Psoas muscle (tissue), 8 donors: ENCODE measurements around the gene FAM219B. TPM values are rescaled to one million over a fixed set of nuclear protein-coding genes. Genes with fewer than 3 reads are reported as not detected.
A peak's percentile ranks its signal among the peaks of the same experiment; 100 is the strongest.
"Not testable (repeated sequence)": the region's sequence is repeated elsewhere in the genome, so short reads cannot be mapped to it uniquely, and the experiment has no call there.

ENCODE experiments used
- ATAC-seq, 4 donors: fragments of 200-7000 bp; cut with Tn5 transposase; one replicate each; pipeline ENCODE4 v1.9.1; 2020; ENCODE audit warnings: moderate library complexity in 3 of 4, mild to moderate bottlenecking in 2 of 4
- DNase-seq, 2 donors: peaks; one replicate each; pipeline ENCODE4 v3.0.0-alpha.2; 2020
- H3K27ac ChIP-seq: fragments of 200-600 bp; one replicate; pipeline ENCODE4 v1.8.0; 2022
- H3K27me3 ChIP-seq, 3 donors: fragments of 200-600 bp in 1 of 3; one replicate each; pipeline versions ENCODE4 v1.6.1 to v1.8.0; 2013 to 2022; ENCODE audit warnings: low read length in 2 of 3, mild to moderate bottlenecking in 2 of 3, moderate library complexity in 1 of 3; ENCODE audit not compliant: insufficient read depth in 3 of 3
- H3K36me3 ChIP-seq, 2 donors: fragments of 200-600 bp in 1 of 2; one replicate each; pipeline versions ENCODE4 v1.6.1 to v1.8.0; 2013 to 2022; ENCODE audit warnings: low read depth in 1 of 2, mild to moderate bottlenecking in 1 of 2, moderate library complexity in 1 of 2; ENCODE audit not compliant: insufficient read depth in 1 of 2
- H3K4me1 ChIP-seq: fragments of 200-600 bp; one replicate; pipeline ENCODE4 v1.8.0; 2022
- H3K4me3 ChIP-seq: fragments of 200-600 bp; one replicate; pipeline ENCODE4 v1.8.0; 2022; ENCODE audit warnings: mild to moderate bottlenecking
- H3K9me3 ChIP-seq: fragments of 200-600 bp; one replicate; pipeline ENCODE4 v1.8.0; 2022
- CTCF ChIP-seq: fragments of 200-600 bp; IDR thresholded peaks from one replicate; pipeline ENCODE4 v1.8.0; 2022; ENCODE audit warnings: antibody characterized with exemption
- WGBS, 3 donors: extraction: QIAGEN DNeasy Blood & Tissue Kit; methylation state at CpG; one replicate each; pipeline versions ENCODE4 v1.1.6 to v1.1.7; 2013; 5-methylcytosine and 5-hydroxymethylcytosine counted together
- intact Hi-C, 2 donors: fragments of 100-400 bp; cut with DNase I; formaldehyde crosslinking; loops; one replicate each; pipeline versions ENCODE4 v1.11.0 to v1.14.2; 2022
- polyA plus RNA-seq, 3 donors: library from polyadenylated mRNA; stranded (reverse); fragments of 200-250 nt; gene quantifications; one replicate each; pipeline ENCODE4 v1.2.3, GENCODE V29; 2013
- total RNA-seq, 4 donors: library from RNA; stranded (reverse); fragmentation: NEBNext Ultra II Directional in 2 of 4; extraction: Animal tissue kit (Norgen Biotek cat#: 25700) in 2 of 4; gene quantifications; one replicate each; pipeline versions ENCODE4 v1.2.1 to v1.2.4, GENCODE V29; 2021 to 2023
- donor health status: healthy with polysubstance abuse.
- donor health status: DM: no; HTN: no; CAD: no; lungs with moderate emphysema.
- donor health status: Bipolar disorder and iron deficiency.
- donor health status: healthy.
- donor health status: DM: yes; HTN: yes; CAD: no.
- donor health status: DM: no; HTN: no; CAD: no.
- donor health status: DM: no; HTN: no; CAD: no.
- donor health status: DM: yes; HTN: yes; CAD: no.

FAM219B gene
- total and polyA plus RNA-seq, 7 donors = 26.5 to 78.0 (median 48.4) TPM

GRCh38 chr15:74933573-74933972 lies 26.9 kb upstream of the FAM219B start:
- intact Hi-C loops = no loop called here
- TF ChIP-seq CTCF = no peak
- 71 to 78% (median 72%) methylated on average over 2 of the region's 2 CpGs for WGBS, 3 donors
- H3K36me3 ChIP-seq = peaks cover 3 to 38% of the 10 kb centered on the region in 2 donors
- no peak overlapping the region for H3K27ac ChIP-seq
- peaks cover 34% of the 10 kb centered on the region for H3K4me1 ChIP-seq
- no peaks in the 10 kb centered on the region for H3K9me3 ChIP-seq
- H3K4me3 ChIP-seq = no peak overlapping the region
- H3K27me3 ChIP-seq = no peaks in the 10 kb centered on the region
- ATAC-seq (no peak), DNase-seq (no peak)

GRCh38 chr15:74928771-74929198 lies 22.1 kb upstream of the FAM219B start:
- Histone ChIP-seq H3K4me3 (no peak overlapping the region), H3K27ac (no peak overlapping the region), H3K4me1 (peaks cover 7% of the 10 kb centered on the region), H3K36me3 (peaks cover 3 to 80% of the 10 kb centered on the region in 2 donors), H3K9me3 (no peaks in the 10 kb centered on the region), H3K27me3 (no peaks in the 10 kb centered on the region)
- ATAC-seq = no peak
- DNase-seq = no peak
- WGBS, 3 donors = 94 to 98% (median 97%) methylated on average over 5 of the region's 5 CpGs
- intact Hi-C loops = no loop called here
- TF ChIP-seq CTCF = no peak

DNA sequence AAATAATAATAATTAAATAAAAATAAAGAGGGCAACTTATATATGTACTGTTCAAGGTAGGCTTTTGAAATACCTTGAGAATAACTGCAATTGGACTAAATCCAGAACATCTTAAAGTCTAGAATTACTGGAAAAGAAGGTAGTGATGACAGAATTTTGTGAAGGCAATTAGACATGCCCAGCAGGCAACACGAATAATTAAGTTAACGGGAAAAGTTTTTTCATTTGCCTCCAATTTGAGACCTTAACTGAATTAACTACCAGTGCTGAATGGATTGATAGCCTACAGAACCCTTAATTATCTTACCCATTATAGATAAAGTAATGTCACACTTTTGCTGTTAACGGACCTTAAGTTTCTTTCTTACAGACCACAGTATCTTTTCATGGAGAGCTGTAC lies 17.9 kb upstream of the FAM219B start:
- TF ChIP-seq CTCF = no peak
- H3K9me3 ChIP-seq = no peaks in the 10 kb centered on the region
- H3K27me3 ChIP-seq = no peaks in the 10 kb centered on the region
- H3K36me3 ChIP-seq = peaks cover 12 to 100% of the 10 kb centered on the region in 2 donors
- no peak overlapping the region for H3K27ac ChIP-seq
- no peaks in the 10 kb centered on the region for H3K4me1 ChIP-seq
- DNase-seq (no peak), ATAC-seq (no peak)
- intact Hi-C loops = no loop called here
- 90 to 95% (median 92%) methylated on average over 3 of the region's 3 CpGs for WGBS, 3 donors
- H3K4me3 ChIP-seq = no peak overlapping the region

DNA sequence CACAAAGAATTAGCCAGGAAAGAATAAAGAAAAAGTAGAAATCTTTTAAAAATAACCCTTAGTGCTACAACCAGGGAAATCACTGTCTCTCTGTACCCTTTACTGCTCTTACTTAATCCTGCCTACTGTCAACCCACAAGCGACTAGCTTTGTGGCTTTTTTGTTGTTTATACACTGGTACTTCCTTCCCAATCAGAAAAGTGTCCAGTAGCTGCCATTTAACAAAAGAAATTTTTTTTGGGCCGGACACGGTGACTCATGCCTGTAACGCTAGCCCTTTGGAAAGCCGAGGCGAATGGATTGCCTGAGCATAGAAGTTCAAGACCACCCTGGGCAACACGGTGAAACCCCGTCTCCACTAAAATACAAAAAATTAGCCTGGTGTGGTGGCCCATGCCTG lies 13.8 kb upstream of the FAM219B start:
- Histone ChIP-seq H3K27ac (no peak overlapping the region), H3K27me3 (no peaks in the 10 kb centered on the region), H3K4me3 (no peak overlapping the region), H3K36me3 (peaks cover 23 to 100% of the 10 kb centered on the region in 2 donors), H3K4me1 (no peaks in the 10 kb centered on the region), H3K9me3 (no peaks in the 10 kb centered on the region)
- 78 to 88% (median 86%) methylated on average over 8 of the region's 8 CpGs for WGBS, 3 donors
- intact Hi-C loops = no loop called here
- DNase-seq = no peak
- TF ChIP-seq CTCF = no peak
- ATAC-seq = no peak

- Histone ChIP-seq H3K36me3 (peaks cover 23 to 100% of the 10 kb centered on the region in 2 donors), H3K27me3 (no peaks in the 10 kb centered on the region), H3K9me3 (no peaks in the 10 kb centered on the region), H3K4me1 (no peaks in the 10 kb centered on the region), H3K27ac (no peak overlapping the region), H3K4me3 (no peak overlapping the region)
- DNase-seq (no peak), ATAC-seq (peak in 3 of 4 donors; percentile 10 to 47 (median 16))
- WGBS, 3 donors = 80 to 91% (median 86%) methylated on average over 6 of the region's 6 CpGs
- intact Hi-C loops = no loop called here
- no peak for TF ChIP-seq CTCF
These were observed 11.0 kb upstream of the FAM219B start for GRCh38 chr15:74917676-74918075.

- H3K27me3 ChIP-seq, H3K4me3 ChIP-seq, H3K9me3 ChIP-seq, intact Hi-C loops, DNase-seq, H3K27ac ChIP-seq, H3K4me1 ChIP-seq, ATAC-seq: not testable (repeated sequence)
- 89 to 94% (median 91%) methylated on average over 8 of the region's 8 CpGs for WGBS, 3 donors
- H3K36me3 ChIP-seq = peaks cover 5 to 85% of the 10 kb centered on the region in 2 donors
These were observed 7.1 kb upstream of the FAM219B start for GRCh38 chr15:74913799-74914198.
